ENCODE measurements around the gene CIB1. TPM values are rescaled to one million over a fixed set of nuclear protein-coding genes. Genes with fewer than 3 reads are reported as not detected.

CIB1 gene
- total RNA-seq, 1 donor from 2014 or later = 50.9 TPM

- no peak for DNase-seq (ENCODE audit: low spot score in 2 of 2)
- intact Hi-C loops (cut with DNase I) = loop anchor here (10.0 kb wide), 2 partner anchors 225 to 565 kb away; partner anchors contain the start of gene ZNF710
- H3K4me3 ChIP-seq = no peak overlapping the region
- H3K27ac ChIP-seq = no peak overlapping the region
- TF ChIP-seq CTCF (IDR thresholded peaks at IDR 0.05) = no peak
- peaks cover 40 to 49% of the 10 kb centered on the region in 2 donors for H3K36me3 ChIP-seq
- no peaks in the 10 kb centered on the region for H3K27me3 ChIP-seq
- H3K4me1 ChIP-seq = peaks cover 0 to 22% of the 10 kb centered on the region in 2 donors
- H3K9me3 ChIP-seq = no peaks in the 10 kb centered on the region
Measured at GRCh38 chr15:90230071-90230494, 3.7 kb downstream of the CIB1 start.

GRCh38 chr15:90228960-90229359 is 4.8 kb downstream of the CIB1 start:
- no peak for DNase-seq (ENCODE audit: low spot score in 2 of 2)
- TF ChIP-seq CTCF (IDR thresholded peaks at IDR 0.05) = no peak
- H3K27ac ChIP-seq = no peak overlapping the region
- H3K9me3 ChIP-seq = no peaks in the 10 kb centered on the region
- no peaks in the 10 kb centered on the region for H3K27me3 ChIP-seq
- intact Hi-C loops (cut with DNase I) = loop anchor here (10.0 kb wide), 1 partner anchor 464 kb away; no protein-coding TSS in a partner anchor
- peaks cover 48 to 60% of the 10 kb centered on the region in 2 donors for H3K36me3 ChIP-seq
- no peak overlapping the region for H3K4me3 ChIP-seq
- peaks cover 0 to 22% of the 10 kb centered on the region in 2 donors for H3K4me1 ChIP-seq

GRCh38 chr15:90227816-90228772 is 5.6 kb downstream of the CIB1 start:
- Histone ChIP-seq H3K4me1 (peaks cover 0 to 22% of the 10 kb centered on the region in 2 donors), H3K4me3 (no peak overlapping the region), H3K9me3 (no peaks in the 10 kb centered on the region), H3K27ac (no peak overlapping the region), H3K27me3 (no peaks in the 10 kb centered on the region), H3K36me3 (peaks cover 57 to 68% of the 10 kb centered on the region in 2 donors)
- TF ChIP-seq CTCF (IDR thresholded peaks at IDR 0.05) = no peak
- intact Hi-C loops (cut with DNase I) = loop anchor here (10.0 kb wide), 1 partner anchor 463 kb away; no protein-coding TSS in a partner anchor
- DNase-seq (ENCODE audit: low spot score in 2 of 2) = no peak

DNA sequence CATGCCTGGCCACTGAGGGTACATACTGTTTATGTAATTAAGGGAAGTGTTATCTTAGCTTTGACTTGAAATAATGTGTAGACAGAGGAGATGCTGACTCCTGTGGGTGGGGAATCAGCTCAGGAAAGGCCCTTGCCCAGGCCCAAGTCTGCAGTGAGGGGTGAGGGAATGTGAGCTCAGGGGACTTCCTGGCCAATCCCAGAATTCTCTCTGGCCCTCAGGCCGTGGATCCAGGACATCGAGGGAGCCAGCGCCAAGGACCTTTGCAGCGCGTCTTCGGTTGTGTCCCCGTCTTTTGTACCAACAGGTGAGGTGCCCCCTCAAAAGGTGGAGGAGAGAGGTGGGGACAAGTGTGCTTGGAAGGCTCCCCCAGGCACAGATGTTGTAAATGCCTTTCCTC is 6.4 kb downstream of the CIB1 start:
- intact Hi-C loops (cut with DNase I) = loop anchor here (10.0 kb wide), 1 partner anchor 463 kb away; no protein-coding TSS in a partner anchor
- Histone ChIP-seq H3K4me3 (no peak overlapping the region), H3K27me3 (no peaks in the 10 kb centered on the region), H3K27ac (no peak overlapping the region), H3K9me3 (no peaks in the 10 kb centered on the region), H3K4me1 (peaks cover 0 to 15% of the 10 kb centered on the region in 2 donors), H3K36me3 (peaks cover 57 to 68% of the 10 kb centered on the region in 2 donors)
- no peak for TF ChIP-seq CTCF (IDR thresholded peaks at IDR 0.05)
- DNase-seq (ENCODE audit: low spot score in 2 of 2) = no peak

GRCh38 chr15:90225504-90226234 is 8.1 kb downstream of the CIB1 start:
- H3K4me1 ChIP-seq = peaks cover 4 to 10% of the 10 kb centered on the region in 2 donors
- no peak overlapping the region for H3K4me3 ChIP-seq
- H3K27ac ChIP-seq = no peak overlapping the region
- no peaks in the 10 kb centered on the region for H3K9me3 ChIP-seq
- intact Hi-C loops (cut with DNase I) = loop anchor here (10.0 kb wide), 1 partner anchor 461 kb away; no protein-coding TSS in a partner anchor
- H3K36me3 ChIP-seq = peaks cover 53 to 62% of the 10 kb centered on the region in 2 donors
- no peak for DNase-seq (ENCODE audit: low spot score in 2 of 2)
- TF ChIP-seq CTCF (IDR thresholded peaks at IDR 0.05) = no peak
- no peaks in the 10 kb centered on the region for H3K27me3 ChIP-seq
